K562 (cell line): ENCODE data around the gene MAST4. TPM values are rescaled to one million over a fixed set of nuclear protein-coding genes. Genes with fewer than 3 reads are reported as not detected.

ENCODE experiments used
- ATAC-seq: fragments of 200-7000 bp; cut with Tn5 transposase; 3 replicates; pipeline ENCODE4 v1.9.1; 2020; ENCODE audit warnings: moderate library complexity
- BruUV-seq: library from RNA; stranded (reverse); fragments of 400-500 nt; replicated peaks from 2 replicates; lab custom pipeline; 2021; lab: Mats Ljungman, UMichigan
- CTCF ChIA-PET: fragments of 300-600 bp; formaldehyde crosslinking; extraction: SDS; loops from one replicate; lab custom pipeline; 2021; ENCODE audit warnings: low intra/inter-chr PET ratio; lab: Yijun Ruan, JAX
- POLR2A ChIA-PET: fragments of 300-600, 350-650 bp; sonication (Branson Sonifier 250); formaldehyde crosslinking; extraction: SDS; loops from one replicate; lab custom pipeline; 2021; ENCODE audit warnings: antibody characterized with exemption, inconsistent platforms; lab: Yijun Ruan, JAX
- DNase-seq, 4 experiments: peaks; one replicate each; pipeline versions ENCODE4 v3.0.0 to v3.0.0-alpha.2; 2011 to 2018; ENCODE audit warnings: low spot score in 3 of 4, mixed read lengths in 3 of 4; ENCODE audit errors: extremely low read depth in 1 of 4
- FAIRE-seq: peaks from 2 replicates; lab custom pipeline; 2011; peaks lifted over from hg19 to GRCh38; lab: Jason Lieb, UNC
- H2AFZ ChIP-seq: 2 replicates; pipeline ENCODE4 v1.6.0; 2011; ENCODE audit warnings: low read depth, low read length, control low read depth, inconsistent platforms
- H3K27ac ChIP-seq: fragments of 200-600 bp; 3 replicates; pipeline ENCODE4 v1.8.0; 2011; ENCODE audit warnings: low read depth, mild to moderate bottlenecking, control low read depth, inconsistent platforms, low read length, moderate library complexity, mixed read lengths; ENCODE audit errors: extremely low read depth
- H3K27me3 ChIP-seq, 2 experiments: fragments of 300-600 bp in 1 of 2; 2 replicates in 1 of 2; 3 replicates in 1 of 2; pipeline versions ENCODE4 v1.6.0 to v1.8.0; 2011; ENCODE audit warnings: inconsistent platforms in 2 of 2, low read length in 2 of 2, mild to moderate bottlenecking in 1 of 2, mixed read lengths in 1 of 2, moderate library complexity in 1 of 2; ENCODE audit not compliant: control insufficient read depth in 2 of 2, insufficient read depth in 2 of 2
- H3K36me3 ChIP-seq: fragments of 300-600 bp; 3 replicates; pipeline ENCODE4 v1.8.0; 2011; ENCODE audit warnings: mild to moderate bottlenecking, low read length, inconsistent platforms; ENCODE audit not compliant: control insufficient read depth, insufficient read depth
- H3K4me1 ChIP-seq, 2 experiments: fragments of 200-600 bp in 1 of 2; replicated peaks in 1 of 2; 2 replicates in 1 of 2; 3 replicates in 1 of 2; pipeline versions ENCODE4 v1.5.1 to v1.8.0; 2011; ENCODE audit warnings: inconsistent platforms in 2 of 2, low read length in 2 of 2, mild to moderate bottlenecking in 1 of 2, mixed read lengths in 1 of 2, moderate library complexity in 1 of 2; ENCODE audit not compliant: control insufficient read depth in 2 of 2, insufficient read depth in 2 of 2
- H3K4me2 ChIP-seq: 2 replicates; pipeline ENCODE4 v1.6.1; 2011; ENCODE audit warnings: low read length, control low read depth, inconsistent platforms, mixed read lengths; ENCODE audit not compliant: insufficient read depth
- H3K4me3 ChIP-seq: fragments of 200-600 bp; sonication (generic), shearing (Covaris generic); 2 replicates; pipeline ENCODE4 v1.5.1; 2016; ENCODE audit warnings: control low read depth, inconsistent platforms
- H3K79me2 ChIP-seq: fragments of 200-600 bp; 3 replicates; pipeline ENCODE4 v1.8.0; 2011; ENCODE audit warnings: low read length, inconsistent platforms; ENCODE audit not compliant: control insufficient read depth, insufficient read depth
- H3K9ac ChIP-seq, 2 experiments: 2 replicates each; pipeline versions ENCODE4 v1.6.0 to v1.6.1; 2011; ENCODE audit warnings: low read depth in 2 of 2, low read length in 2 of 2, control low read depth in 1 of 2, inconsistent platforms in 1 of 2, mild to moderate bottlenecking in 1 of 2, mixed read lengths in 1 of 2; ENCODE audit not compliant: insufficient read depth in 1 of 2
- H3K9me1 ChIP-seq: one replicate; pipeline ENCODE4 v1.6.0; 2011; ENCODE audit warnings: inconsistent platforms, mild to moderate bottlenecking, low read length, moderate library complexity; ENCODE audit not compliant: control insufficient read depth, insufficient read depth
- H3K9me3 ChIP-seq: replicated peaks from 2 replicates; pipeline ENCODE4 v1.5.1; 2011; ENCODE audit warnings: low read depth, low read length, inconsistent platforms; ENCODE audit not compliant: control insufficient read depth, insufficient read depth
- H4K20me1 ChIP-seq: replicated peaks from 2 replicates; pipeline ENCODE4 v1.6.1; 2011; ENCODE audit warnings: low read length, inconsistent platforms, mixed read lengths; ENCODE audit not compliant: control insufficient read depth, insufficient read depth
- C11orf30 ChIP-seq: fragments of 450-650 bp; IDR thresholded peaks from 2 replicates; pipeline ENCODE4 v1.6.1; 2016; ENCODE audit warnings: low read depth, mild to moderate bottlenecking
- CEBPB ChIP-seq: fragments of 450-650 bp; IDR thresholded peaks from 2 replicates; pipeline ENCODE4 v1.6.1; 2016; ENCODE audit warnings: missing genetic modification characterization, missing compliant biosample characterization
- MAFG ChIP-seq: fragments of 450-650 bp; conservative IDR thresholded peaks from 2 replicates; pipeline ENCODE4 v1.6.1; 2016; ENCODE audit warnings: missing genetic modification characterization, missing compliant biosample characterization
- SIRT6 ChIP-seq: IDR thresholded peaks from one replicate; pipeline ENCODE4 v1.6.1; 2012; ENCODE audit warnings: low read depth, mild to moderate bottlenecking, control low read depth, inconsistent platforms, low read length, moderate library complexity
- ZKSCAN3 ChIP-seq: fragments of 250-450 bp; sonication (Bioruptor Pico); IDR thresholded peaks from 2 replicates; pipeline ENCODE4 v1.4.0; 2020
- ZNF175 ChIP-seq: fragments of 200-800 bp; sonication (Bioruptor generic); IDR thresholded peaks from 2 replicates; pipeline ENCODE4 v1.6.1; 2016; ENCODE audit warnings: low read depth, mild to moderate bottlenecking, missing genetic modification characterization, missing compliant biosample characterization
- ZNF316 ChIP-seq: fragments of 450-650 bp; IDR thresholded peaks from 2 replicates; pipeline ENCODE4 v1.6.1; 2016
- WGBS: fragments of 100-300 bp; shearing (Covaris generic); methylation state at CpG from one replicate; pipeline ENCODE4 v1.1.6; 2016; ENCODE audit warnings: low coverage, mixed read lengths; ENCODE audit not compliant: insufficient coverage; ENCODE audit errors: missing lambda C conversion rate; 5-methylcytosine and 5-hydroxymethylcytosine counted together
- in situ Hi-C: fragments of 300-500 bp; cut with MboI; formaldehyde crosslinking; loops from 4 replicates; pipeline ENCODE4 v1.15.0; 2018; ENCODE audit warnings: inconsistent platforms, mixed read lengths
- intact Hi-C: fragments of 100-400 bp; cut with micrococcal nuclease; formaldehyde crosslinking; loops from 2 replicates; pipeline ENCODE4 v1.14.2; 2022
- polyA plus RNA-seq, 8 experiments: library from polyadenylated mRNA; depleted of rRNA in 4 of 8; stranded (reverse) in 5 of 8; unstranded in 3 of 8; fragments of >200 nt; fragmentation: Nextera tagmentation in 2 of 8; fragmentation: Illumina TruSeq in 1 of 8; extraction: Ambion mirVana in 2 of 8; extraction: Trizol in 1 of 8; gene quantifications; 2 replicates each; pipeline versions ENCODE4 v1.2.1 to v1.2.3, GENCODE V29; 2011 to 2014; ENCODE audit warnings: inconsistent platforms in 1 of 8, missing spikeins in 1 of 8
- total RNA-seq, 7 experiments: library from RNA; depleted of rRNA in 6 of 7; stranded (reverse); fragments of >200 nt in 6 of 7; fragmentation: Illumina TruSeq in 2 of 7; extraction: Trizol in 2 of 7; gene quantifications; 2 replicates each; pipeline versions ENCODE4 v1.2.1 to v1.2.3, GENCODE V29; 2011 to 2021; ENCODE audit warnings: low replicate concordance in 1 of 7

The MAST4 gene
- total and polyA plus RNA-seq, 9 of the 15 experiments (the other 6 are each of a cell fraction or from before 2014, with no cell fraction given): 0.88 to 10.1 (median 5.2) TPM

DNA sequence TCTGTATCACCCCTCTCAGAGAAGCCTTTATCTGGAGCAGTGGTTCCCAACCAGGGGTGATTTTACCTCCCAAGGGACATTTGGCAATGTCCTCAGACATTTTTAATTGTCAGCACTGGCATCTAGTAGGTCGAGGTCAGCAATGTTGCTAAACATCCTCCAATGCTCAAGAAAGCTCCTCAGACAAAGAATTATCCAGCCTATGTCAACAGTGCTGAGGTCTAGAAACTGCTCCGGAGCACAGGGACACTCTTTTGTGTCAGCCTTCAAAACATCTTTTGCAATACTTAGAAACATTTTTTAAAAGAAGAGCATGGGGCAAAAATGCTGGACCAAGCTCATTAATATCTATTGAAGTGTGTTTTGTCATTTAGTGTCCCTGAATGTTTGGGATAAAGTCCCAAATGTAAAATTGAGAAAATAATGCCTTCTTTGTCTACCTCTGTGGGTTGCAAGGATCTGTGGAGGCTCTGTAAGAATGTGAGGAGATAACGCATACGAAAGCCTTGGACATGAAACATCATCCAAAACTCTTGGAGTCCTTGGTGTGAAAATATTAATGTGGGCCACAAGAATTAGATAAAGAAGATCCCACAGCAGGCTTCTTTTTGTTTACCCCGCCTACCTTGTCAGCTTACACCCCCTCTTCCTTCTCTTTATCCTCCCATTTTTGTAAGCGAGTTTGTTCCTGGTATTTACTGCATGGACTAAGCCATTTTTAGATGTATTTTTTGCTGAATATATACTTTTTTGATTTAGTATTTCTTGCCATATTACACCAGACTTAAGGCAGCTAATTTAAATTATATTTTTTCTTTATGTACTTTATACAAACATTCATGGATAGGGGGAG lies 406.9 kb downstream of the MAST4 start:
- Histone ChIP-seq H3K9me1 (no peaks in the 10 kb centered on the region), H3K27ac (peak overlapping the region; percentile 93), H3K79me2 (peaks cover 38% of the 10 kb centered on the region), H2AFZ (peak overlapping the region; percentile 86), H3K4me2 (peak overlapping the region; percentile 88), H3K27me3 (no peaks in the 10 kb centered on the region), H3K9ac (peak overlapping the region in 1 of 2 experiments; percentile 80; a peak in 2 of 4 replicates), H3K4me3 (peak overlapping the region; percentile 55), H4K20me1 (no peaks in the 10 kb centered on the region), H3K4me1 (peaks cover 4 to 26% of the 10 kb centered on the region in 2 experiments; a peak in 4 of 5 replicates), H3K36me3 (no peaks in the 10 kb centered on the region), H3K9me3 (no peaks in the 10 kb centered on the region)
- WGBS: 14% methylated on average over 6 of the region's 6 CpGs
- TSS peak; percentile 80 for BruUV-seq
- DNase-seq (peak in 1 of 4 experiments; percentile 34), FAIRE-seq (no peak), ATAC-seq (no peak)
- intact Hi-C loops (no loop called here), in situ Hi-C loops (no loop called here)
- ChIA-PET POLR2A (interaction anchor here (0.6 to 1.5 kb wide), 4 partner anchors 8 to 327 kb away, joined by 3 to 4 read pairs (median 3); no protein-coding TSS in a partner anchor), CTCF (no interaction called here)
- peak; percentile 84 for TF ChIP-seq C11orf30
- TF ChIP-seq MAFG (tag): peak; percentile 54; the same call in 1 of the 2 replicates
- TF ChIP-seq ZKSCAN3 (CRISPR knock-in tag): no peak
- no peak for TF ChIP-seq SIRT6
- peak; percentile 48; the same call in 1 of the 2 replicates for TF ChIP-seq ZNF175 (CRISPR knock-in tag)
- 0 out of 2 replicates have a peak, but pooled peaks have one; percentile 9 for TF ChIP-seq CEBPB
- TF ChIP-seq ZNF316: peak; percentile 89
